HG02798 (cell line): ENCODE results near the gene ZBTB34.

Source experiments
- ATAC-seq: cut with Tn5 transposase; IDR thresholded peaks from one replicate; pipeline ENCODE4 v1.9.1; 2021; ENCODE audit warnings: mild to moderate bottlenecking; ENCODE audit not compliant: unreplicated experiment, poor library complexity

Gene ZBTB34

GRCh38 chr9:126875756-126876510 lies 15.5 kb downstream of the ZBTB34 start:
- ATAC-seq = no peak

GRCh38 chr9:126876531-126876930 lies 16.1 kb downstream of the ZBTB34 start:
- no peak for ATAC-seq

GRCh38 chr9:126877418-126877817 lies 17.0 kb downstream of the ZBTB34 start:
- ATAC-seq = no peak

GRCh38 chr9:126879288-126879687 lies 18.8 kb downstream of the ZBTB34 start:
- ATAC-seq = no peak

- no peak for ATAC-seq
Observed at GRCh38 chr9:126880226-126880946, 19.9 kb downstream of the ZBTB34 start.

- ATAC-seq = no peak
Observed at GRCh38 chr9:126880947-126881332, 20.5 kb downstream of the ZBTB34 start.

- no peak for ATAC-seq
Observed at GRCh38 chr9:126882746-126883145, 22.3 kb downstream of the ZBTB34 start.

GRCh38 chr9:126883636-126884035 lies 23.2 kb downstream of the ZBTB34 start:
- no peak for ATAC-seq

- ATAC-seq = no peak
Observed at GRCh38 chr9:126885131-126885641, 24.7 kb downstream of the ZBTB34 start.

GRCh38 chr9:126886034-126886822 lies 25.8 kb downstream of the ZBTB34 start:
- ATAC-seq = no peak

- ATAC-seq = no peak
Observed at GRCh38 chr9:126886897-126887296, 26.5 kb downstream of the ZBTB34 start.

- no peak for ATAC-seq
Observed at GRCh38 chr9:126891676-126892075, 31.2 kb downstream of the ZBTB34 start.

GRCh38 chr9:126893079-126893478 lies 32.6 kb downstream of the ZBTB34 start:
- ATAC-seq = no peak

GRCh38 chr9:126894052-126894603 lies 33.7 kb downstream of the ZBTB34 start:
- no peak for ATAC-seq

GRCh38 chr9:126902210-126902609 lies 41.8 kb downstream of the ZBTB34 start:
- no peak for ATAC-seq

GRCh38 chr9:126904586-126904985 lies 44.1 kb downstream of the ZBTB34 start:
- ATAC-seq = no peak

GRCh38 chr9:126906091-126906490 lies 45.7 kb downstream of the ZBTB34 start:
- ATAC-seq = no peak

- no peak for ATAC-seq
Observed at GRCh38 chr9:126907058-126907457, 46.6 kb downstream of the ZBTB34 start.

- ATAC-seq = peak; percentile 98
Observed at GRCh38 chr9:126914458-126915280, 54.2 kb downstream of the ZBTB34 start, which contains the start of gene RALGPS1. Gene RALGPS1, plus strand, starts transcription at chr9:126914782. Its CDS starts 47,508 bp downstream, at chr9:126962290.
